EL (cell line): ENCODE data around the gene TRAPPC2L.

Experiments used
- DNase-seq: peaks from one replicate; pipeline ENCODE4 v3.0.0-alpha.2; 2016

Gene TRAPPC2L

GRCh38 chr16:88839745-88840599 is 17.0 kb upstream of the TRAPPC2L start:
- no peak for DNase-seq

DNA sequence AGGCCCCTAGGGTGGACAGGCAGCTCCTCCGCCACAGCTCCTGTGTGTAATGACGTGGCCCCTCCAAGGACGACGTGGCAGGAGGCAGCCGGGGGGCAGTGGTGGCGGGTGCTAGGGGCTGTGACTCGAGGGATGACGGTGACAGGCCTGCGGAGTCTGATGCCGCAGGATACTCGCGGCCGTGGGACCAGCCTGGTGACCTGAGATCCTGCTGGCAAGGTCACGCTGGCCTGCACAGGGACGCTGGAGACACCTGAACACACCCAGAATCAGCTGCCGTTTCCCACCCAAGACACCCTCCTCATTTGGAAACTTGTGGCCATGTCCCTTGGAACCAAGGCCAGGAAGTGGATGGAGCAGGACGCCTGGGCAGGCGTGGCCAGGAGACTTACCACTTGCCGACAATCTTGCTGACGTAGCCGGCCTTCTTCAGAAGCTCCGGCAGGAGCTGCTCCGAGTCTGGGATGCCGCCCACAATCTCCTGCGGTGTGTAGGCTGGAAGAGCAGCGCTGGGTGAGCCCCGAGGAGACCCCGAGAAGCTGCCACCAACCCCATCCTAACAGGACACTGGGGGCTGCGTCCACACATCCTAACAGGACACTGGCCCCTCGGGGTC is 16.2 kb upstream of the TRAPPC2L start:
- DNase-seq = no peak

DNA sequence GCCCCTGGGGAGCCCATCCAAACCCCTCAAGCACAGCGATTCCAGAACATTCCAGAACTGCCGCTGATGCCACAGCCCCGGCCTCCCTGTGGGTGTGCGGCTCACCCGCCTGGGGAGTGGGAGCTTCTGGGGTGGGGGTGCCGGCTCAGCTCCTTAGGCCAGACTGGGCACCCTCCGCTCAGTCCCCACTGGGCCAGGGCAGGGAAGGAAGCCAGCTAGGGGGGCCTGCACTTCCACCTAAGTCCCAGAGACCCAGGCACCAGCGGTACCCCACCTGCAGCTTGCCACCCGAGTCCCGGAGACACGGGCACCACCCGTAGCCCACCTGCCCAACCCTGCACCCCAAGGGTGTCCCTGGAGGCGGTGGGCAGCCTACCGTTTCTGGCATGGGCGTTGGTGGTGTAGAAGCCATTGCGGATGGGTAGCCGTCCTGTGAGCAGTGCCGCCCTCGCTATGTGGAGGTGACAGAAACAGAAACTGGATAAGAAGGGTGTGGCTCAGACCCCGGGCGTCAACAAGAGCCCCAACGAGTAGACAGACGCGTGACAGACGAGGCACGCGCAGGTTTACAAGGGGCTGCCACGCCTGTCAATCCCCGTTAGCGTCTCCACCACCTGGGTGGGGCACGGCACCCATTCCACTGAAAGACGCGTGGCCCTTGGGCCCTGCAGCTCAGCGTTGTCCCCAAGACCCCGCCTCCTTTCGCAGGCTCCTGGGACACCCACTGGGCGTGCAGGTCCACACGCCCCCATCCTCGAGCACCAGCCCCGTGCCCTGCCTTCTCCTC is 15.2 kb upstream of the TRAPPC2L start:
- DNase-seq = no peak

- no peak for DNase-seq
Observed at GRCh38 chr16:88842308-88842756, 14.6 kb upstream of the TRAPPC2L start.

DNA sequence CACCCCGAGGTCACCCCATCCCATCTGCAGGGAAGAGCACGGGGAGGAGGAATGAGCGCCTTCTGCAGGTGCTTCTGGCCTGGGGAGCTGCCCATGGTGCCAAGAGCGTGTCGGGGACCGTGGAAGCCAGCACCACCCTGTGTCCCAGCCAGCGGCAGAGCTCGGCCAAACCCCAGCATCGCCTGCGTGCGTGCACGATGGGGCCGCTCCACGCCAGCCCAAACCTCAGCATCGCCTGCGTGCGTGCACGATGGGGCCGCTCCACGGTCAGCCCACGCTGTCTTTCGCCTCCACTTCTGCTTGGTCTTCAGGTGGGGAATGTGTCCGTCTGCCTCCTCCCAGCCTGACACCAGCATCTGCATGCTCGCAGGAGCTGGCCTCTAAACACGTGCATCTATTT is 14.1 kb upstream of the TRAPPC2L start:
- DNase-seq = no peak

DNA sequence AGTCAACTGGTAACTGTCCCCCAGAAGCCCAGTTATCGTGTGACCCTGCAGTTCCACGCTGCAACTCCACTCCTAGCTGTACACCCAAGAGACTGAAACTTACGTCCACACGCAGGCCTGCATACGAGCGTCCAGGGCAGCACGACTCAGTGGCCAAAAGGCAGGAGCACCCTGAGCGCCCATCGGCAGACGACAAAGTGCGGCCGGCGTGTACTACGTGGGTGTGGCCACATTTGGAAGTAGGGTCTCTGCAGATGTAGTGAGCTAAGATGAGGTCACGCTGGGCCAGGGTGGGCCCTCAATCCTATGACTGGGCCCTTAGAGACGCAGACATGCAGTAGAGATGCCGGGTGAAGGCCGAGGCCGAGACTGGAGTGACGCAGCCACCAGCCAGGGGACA is 13.7 kb upstream of the TRAPPC2L start:
- no peak for DNase-seq

- DNase-seq = no peak
Observed at GRCh38 chr16:88844419-88845036, 12.4 kb upstream of the TRAPPC2L start.

DNA sequence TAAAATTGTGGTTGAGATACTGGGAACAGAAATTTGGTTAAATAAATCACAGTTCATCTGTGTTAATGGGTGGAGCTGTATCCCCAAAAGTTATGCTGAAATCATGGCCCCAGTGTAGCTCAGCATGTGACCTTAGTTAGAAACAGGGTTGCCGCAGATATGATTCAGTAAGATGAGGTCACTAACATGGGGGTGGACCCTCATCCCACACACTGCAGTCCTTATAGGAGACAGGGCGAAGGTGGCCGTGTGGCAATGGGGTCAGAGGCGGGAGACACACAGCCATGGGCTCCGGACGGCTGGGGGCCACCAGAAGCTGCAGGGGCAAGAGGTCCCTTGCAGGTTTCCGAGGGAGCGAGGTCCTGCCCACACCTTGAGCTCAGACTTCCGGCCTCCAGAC is 10.8 kb upstream of the TRAPPC2L start:
- peak; percentile 23 for DNase-seq

DNA sequence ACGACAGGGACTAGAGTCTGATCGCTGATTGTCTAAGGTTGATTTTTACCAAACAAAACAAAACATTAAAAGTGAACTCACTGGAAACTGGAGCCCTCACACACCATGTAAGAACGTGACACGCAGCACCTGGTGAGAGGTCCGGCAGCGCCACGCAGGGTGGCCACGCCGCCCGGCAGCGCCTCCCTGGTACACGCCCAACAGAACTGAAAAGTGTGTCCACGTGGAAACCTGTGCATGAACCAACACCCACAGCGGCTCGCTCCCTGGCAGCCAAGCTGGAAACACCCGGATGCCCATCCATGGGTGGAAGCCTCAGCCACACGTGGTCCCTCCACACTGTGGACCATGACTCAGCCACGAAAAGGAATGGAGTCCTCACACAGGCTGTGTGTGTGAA is 9.3 kb upstream of the TRAPPC2L start:
- no peak for DNase-seq

DNA sequence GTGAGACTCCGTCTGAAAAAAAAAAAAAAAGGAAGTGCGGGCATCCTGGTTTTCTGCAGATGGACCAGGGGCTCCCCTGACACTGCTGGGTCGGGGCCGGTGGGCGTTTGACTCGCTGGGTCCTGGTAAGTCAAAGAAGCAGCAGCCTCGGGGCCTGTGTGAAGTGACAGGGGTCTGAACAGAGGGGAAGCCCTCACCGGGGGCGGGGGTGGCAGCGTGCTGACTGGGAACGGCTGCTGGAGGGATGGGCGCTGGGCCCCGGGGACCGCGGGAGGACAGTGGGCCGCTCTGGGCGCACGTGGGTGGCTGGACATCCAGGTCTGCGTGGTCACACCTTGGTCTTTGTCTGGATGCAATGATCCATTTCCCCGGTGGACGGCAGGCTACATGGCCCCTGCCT is 8.4 kb upstream of the TRAPPC2L start:
- DNase-seq = no peak

DNA sequence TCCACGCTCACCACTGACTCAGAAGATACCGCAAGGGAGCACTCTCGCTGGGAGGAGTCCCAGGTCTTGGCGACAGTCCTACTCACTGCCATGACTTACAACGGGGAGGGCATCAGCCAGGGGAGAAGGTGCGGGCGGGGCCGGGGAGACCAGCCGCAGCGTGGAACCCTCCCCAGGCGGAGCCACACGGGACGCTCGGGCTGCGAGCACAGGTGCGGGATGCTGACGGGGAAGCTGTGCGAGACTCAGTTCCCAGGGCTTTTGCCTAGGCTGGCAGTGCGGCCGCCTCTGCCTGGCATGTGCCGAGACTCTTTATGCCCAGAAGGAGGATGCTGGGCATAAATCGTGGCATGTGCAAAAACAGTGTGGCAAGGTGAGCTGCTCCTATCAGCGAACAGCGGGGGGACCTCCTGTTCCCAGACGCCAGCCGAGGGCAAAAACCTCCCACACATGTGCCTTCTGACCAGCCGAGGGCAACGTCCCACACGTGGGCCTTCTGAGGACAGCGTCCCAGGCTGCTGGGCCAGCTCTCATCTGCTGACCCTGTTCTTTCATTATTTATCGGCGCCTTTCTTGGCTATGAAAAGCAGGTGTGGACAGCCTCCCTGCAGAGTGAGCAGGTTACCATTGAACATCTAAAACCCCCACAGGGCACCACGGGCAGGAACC is 6.3 kb upstream of the TRAPPC2L start:
- DNase-seq = no peak

GRCh38 chr16:88851616-88852015 is 5.3 kb upstream of the TRAPPC2L start:
- no peak for DNase-seq

DNA sequence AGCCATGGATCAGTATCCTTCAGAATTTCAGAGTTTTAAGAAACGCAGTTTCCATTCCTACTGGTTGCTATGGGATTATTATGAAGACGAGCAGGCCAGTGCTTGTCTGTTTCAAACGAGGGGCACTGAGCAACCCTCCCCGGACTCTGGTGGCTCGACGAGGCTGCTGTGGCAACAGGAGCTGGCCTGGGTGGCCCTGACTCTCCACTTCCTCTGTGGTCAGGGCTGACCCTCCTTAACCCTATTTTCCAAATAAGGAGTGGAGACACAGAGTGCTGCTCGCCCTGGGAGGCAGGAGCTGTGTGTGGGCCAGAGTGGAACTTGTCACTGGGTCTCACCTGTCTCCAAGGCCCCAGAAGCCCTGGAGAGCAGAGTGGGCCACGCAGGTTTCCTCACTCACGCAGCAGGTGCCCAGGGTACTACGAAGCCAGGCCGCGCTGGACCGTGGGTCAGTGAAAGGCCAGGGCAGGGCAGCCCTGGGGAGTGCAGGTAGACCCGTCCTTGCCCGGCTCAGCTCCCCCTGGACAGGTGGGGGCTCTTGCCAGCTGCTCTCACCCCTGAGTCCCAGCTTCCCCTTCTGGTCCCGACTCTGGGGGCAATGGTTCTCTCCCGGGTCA is 3.5 kb upstream of the TRAPPC2L start:
- no peak for DNase-seq

DNA sequence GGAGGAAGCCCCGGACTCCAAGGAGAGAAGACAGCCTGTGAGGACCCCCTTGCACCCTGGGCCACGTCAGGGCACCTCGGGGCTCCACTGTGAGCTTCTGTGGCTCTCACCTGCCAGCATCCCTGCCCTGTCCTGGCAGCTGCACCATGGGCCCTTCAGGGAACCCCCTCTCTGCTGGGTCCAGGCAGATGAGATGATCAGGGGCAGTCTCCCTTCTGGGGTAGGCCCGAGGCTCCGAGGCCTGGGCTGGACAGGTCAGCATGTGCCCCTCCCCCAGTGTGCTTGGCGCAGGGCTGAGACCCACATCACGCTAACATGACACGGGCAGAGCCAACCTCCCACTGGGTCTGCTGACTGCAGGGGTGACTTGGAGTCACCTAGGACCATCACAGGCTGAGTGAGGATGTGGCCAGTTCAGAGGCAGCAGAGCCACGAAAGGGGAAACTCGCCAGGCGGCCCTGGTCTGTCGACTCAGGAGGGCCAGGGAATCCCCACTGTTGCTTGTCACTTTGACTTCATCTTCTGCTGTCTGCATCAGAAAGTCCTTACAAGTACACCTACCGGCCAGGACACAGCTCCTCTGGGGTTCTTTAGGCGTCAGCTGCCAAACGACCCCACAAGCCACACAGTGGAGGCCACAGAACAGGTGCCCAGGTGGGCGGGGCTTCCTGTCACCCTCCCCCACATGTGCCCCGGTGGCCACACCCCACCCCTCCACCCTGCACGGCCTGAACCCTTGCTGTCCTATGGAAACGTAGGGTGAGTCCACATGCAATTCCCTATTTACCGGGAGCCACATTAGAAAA is 2.4 kb upstream of the TRAPPC2L start:
- no peak for DNase-seq

GRCh38 chr16:88855176-88855575 is 1.8 kb upstream of the TRAPPC2L start:
- DNase-seq = no peak

- no peak for DNase-seq
Observed at GRCh38 chr16:88855736-88856121, 1.2 kb upstream of the TRAPPC2L start.

DNA sequence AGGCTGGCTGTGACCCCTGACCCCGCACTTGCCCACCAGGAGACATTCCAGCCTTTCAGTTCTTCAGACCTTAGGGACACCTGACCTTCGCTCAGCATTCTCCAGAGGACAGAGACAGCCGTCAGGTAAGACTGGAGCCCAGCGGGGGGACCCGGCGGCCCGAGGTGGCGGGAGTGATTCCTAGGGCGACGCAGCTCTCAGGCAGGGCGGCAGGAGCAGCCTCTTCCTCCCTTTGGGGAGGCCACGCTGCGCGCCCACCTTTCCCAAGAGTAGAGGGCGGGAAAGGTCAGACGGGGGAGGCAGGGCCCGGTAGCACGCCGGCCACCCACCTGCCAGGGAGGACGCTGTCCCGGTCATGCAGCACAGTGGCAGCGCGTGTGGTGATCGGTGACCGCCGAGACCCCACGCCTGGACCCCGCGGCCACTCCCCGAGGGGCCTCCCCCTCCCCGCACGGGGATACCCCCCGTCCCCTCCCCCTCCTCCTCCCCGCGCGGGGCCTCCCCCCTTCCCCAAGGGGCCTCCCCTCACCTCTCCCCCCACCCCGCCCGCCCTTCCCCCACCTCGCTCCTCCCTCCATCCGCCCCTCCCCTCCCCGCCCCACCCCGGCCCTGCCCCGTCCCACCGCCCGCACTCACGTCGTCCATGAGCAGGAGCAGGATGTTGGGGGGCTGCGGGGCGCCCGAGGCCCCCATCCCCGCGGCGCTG is 652 bp upstream of the TRAPPC2L start:
- DNase-seq = no peak

- DNase-seq = peak; percentile 69
Observed at GRCh38 chr16:88857728-88858339, 907 bp downstream of the TRAPPC2L start.

DNA sequence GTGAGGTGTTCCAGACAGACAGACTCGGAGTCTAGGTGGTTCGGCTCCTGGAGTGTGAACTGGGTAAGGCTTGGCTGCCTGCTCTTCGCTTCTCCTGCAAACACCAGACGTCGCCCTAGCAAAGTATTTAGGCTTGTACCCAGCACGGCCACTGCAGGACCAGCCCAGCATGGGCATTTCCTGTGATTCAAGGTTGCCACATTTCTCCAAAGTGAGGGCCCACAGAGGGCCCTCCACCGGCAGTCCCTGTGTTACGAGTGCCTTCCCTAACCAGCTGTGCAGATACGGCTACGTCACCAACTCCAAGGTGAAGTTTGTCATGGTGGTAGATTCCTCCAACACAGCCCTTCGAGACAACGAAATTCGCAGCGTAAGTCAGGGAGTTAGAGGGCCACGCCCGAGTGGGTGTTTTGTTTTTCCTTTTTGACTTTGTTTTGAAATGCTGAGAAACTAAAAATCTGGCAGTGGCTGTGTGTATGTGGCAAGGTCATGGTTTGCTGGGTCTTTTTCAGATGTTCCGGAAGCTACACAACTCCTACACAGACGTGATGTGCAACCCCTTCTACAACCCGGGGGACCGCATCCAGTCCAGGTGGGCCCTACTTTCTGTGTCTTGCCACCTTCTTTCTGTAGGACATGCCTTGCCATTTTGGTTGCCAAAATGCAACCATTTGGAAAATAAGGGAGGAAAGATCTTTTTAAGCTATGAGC is 2.6 kb downstream of the TRAPPC2L start:
- no peak for DNase-seq

- no peak for DNase-seq
Observed at GRCh38 chr16:88861359-88861758, 4.4 kb downstream of the TRAPPC2L start.
